Liver (tissue), 9 donors: ENCODE data around the gene PRMT7. TPM values are rescaled to one million over a fixed set of nuclear protein-coding genes. Genes with fewer than 3 reads are reported as not detected.

Experiments used
- DNase-seq: peaks from one replicate; pipeline ENCODE4 v3.0.0-alpha.2; 2017; ENCODE audit warnings: low spot score
- H3K27ac ChIP-seq, 2 donors: one replicate each; pipeline ENCODE4 v1.7.0; 2013; ENCODE audit warnings: inconsistent platforms in 2 of 2, low read length in 2 of 2, control low read depth in 1 of 2, low read depth in 1 of 2, mild to moderate bottlenecking in 1 of 2
- H3K27me3 ChIP-seq, 4 donors: one replicate each; pipeline versions ENCODE4 v1.6.1 to v1.7.0; 2013; ENCODE audit warnings: low read length in 3 of 4, inconsistent platforms in 1 of 4, mild to moderate bottlenecking in 1 of 4, moderate library complexity in 1 of 4; ENCODE audit not compliant: control insufficient read depth in 4 of 4, insufficient read depth in 4 of 4
- H3K36me3 ChIP-seq, 4 donors: one replicate each; pipeline versions ENCODE4 v1.6.1 to v1.7.0; 2013; ENCODE audit warnings: low read length in 3 of 4, mild to moderate bottlenecking in 3 of 4, low read depth in 1 of 4, moderate library complexity in 1 of 4; ENCODE audit not compliant: control insufficient read depth in 4 of 4, insufficient read depth in 3 of 4
- H3K4me1 ChIP-seq, 4 donors: one replicate each; pipeline versions ENCODE4 v1.6.1 to v1.7.0; 2013; ENCODE audit warnings: low read length in 3 of 4, mild to moderate bottlenecking in 3 of 4, moderate library complexity in 1 of 4; ENCODE audit not compliant: control insufficient read depth in 4 of 4, insufficient read depth in 4 of 4
- H3K4me3 ChIP-seq, 3 donors: one replicate each; pipeline versions ENCODE4 v1.6.1 to v1.7.0; 2013; ENCODE audit warnings: low read length in 3 of 3, control low read depth in 1 of 3, low read depth in 1 of 3, mild to moderate bottlenecking in 1 of 3
- H3K9ac ChIP-seq, 2 donors: one replicate each; pipeline ENCODE4 v1.7.0; 2013; ENCODE audit warnings: low read length in 2 of 2, mild to moderate bottlenecking in 2 of 2, moderate library complexity in 2 of 2, control low read depth in 1 of 2, low read depth in 1 of 2
- H3K9me3 ChIP-seq, 4 donors: one replicate each; pipeline versions ENCODE4 v1.6.1 to v1.7.0; 2013; ENCODE audit warnings: low read length in 3 of 4; ENCODE audit not compliant: control insufficient read depth in 4 of 4
- EGR1 ChIP-seq, 2 donors: IDR thresholded peaks; 2 replicates each; pipeline ENCODE4 v1.6.1; 2016 to 2018; ENCODE audit warnings: antibody characterized with exemption in 2 of 2, low read depth in 2 of 2
- FOXA1 ChIP-seq: IDR thresholded peaks from 2 replicates; pipeline ENCODE4 v1.6.1; 2016; ENCODE audit warnings: antibody characterized with exemption
- FOXA2 ChIP-seq: IDR thresholded peaks from 2 replicates; pipeline ENCODE4 v1.6.1; 2016; ENCODE audit warnings: antibody characterized with exemption
- GABPA ChIP-seq, 2 donors: IDR thresholded peaks in 1 of 2; conservative IDR thresholded peaks in 1 of 2; 2 replicates each; pipeline ENCODE4 v1.6.1; 2016; ENCODE audit warnings: antibody characterized with exemption in 2 of 2, mild to moderate bottlenecking in 1 of 2, moderate library complexity in 1 of 2
- HNF4A ChIP-seq, 2 donors: conservative IDR thresholded peaks; 2 replicates each; pipeline ENCODE4 v1.6.1; 2016; ENCODE audit warnings: antibody characterized with exemption in 2 of 2, mild to moderate bottlenecking in 2 of 2
- HNF4G ChIP-seq: IDR thresholded peaks from 2 replicates; pipeline ENCODE4 v1.6.1; 2016; ENCODE audit warnings: antibody characterized with exemption
- JUND ChIP-seq, 2 donors: IDR thresholded peaks; 2 replicates each; pipeline ENCODE4 v1.6.1; 2016; ENCODE audit warnings: antibody characterized with exemption in 2 of 2
- NR2F2 ChIP-seq: IDR thresholded peaks from 2 replicates; pipeline ENCODE4 v1.6.1; 2016; ENCODE audit warnings: antibody characterized with exemption
- RAD21 ChIP-seq, 2 donors: IDR thresholded peaks; 2 replicates each; pipeline ENCODE4 v1.6.1; 2016; ENCODE audit warnings: antibody characterized with exemption in 2 of 2, mild to moderate bottlenecking in 2 of 2
- RXRA ChIP-seq, 2 donors: IDR thresholded peaks; 2 replicates each; pipeline ENCODE4 v1.6.1; 2017 to 2018; ENCODE audit warnings: antibody characterized with exemption in 2 of 2, mild to moderate bottlenecking in 1 of 2
- SP1 ChIP-seq: IDR thresholded peaks from 2 replicates; pipeline ENCODE4 v1.6.1; 2018; ENCODE audit warnings: antibody characterized with exemption, mild to moderate bottlenecking
- TAF1 ChIP-seq: conservative IDR thresholded peaks from 2 replicates; pipeline ENCODE4 v1.6.1; 2016; ENCODE audit warnings: antibody characterized with exemption, mild to moderate bottlenecking
- YY1 ChIP-seq: IDR thresholded peaks from 2 replicates; pipeline ENCODE4 v1.6.1; 2016; ENCODE audit warnings: antibody characterized with exemption, mild to moderate bottlenecking
- whole genome bisulfite sequencing: extraction: QIAGEN DNeasy Blood & Tissue Kit; methylation state at CpG from one replicate; pipeline ENCODE4 v1.1.7; 2013; 5-methylcytosine and 5-hydroxymethylcytosine counted together
- polyA plus RNA-seq, 2 donors: library from polyadenylated mRNA; stranded (reverse) in 1 of 2; unstranded in 1 of 2; fragments of 200-250 nt in 1 of 2; fragments of >200 nt in 1 of 2; fragmentation: Nextera tagmentation in 1 of 2; extraction: Ambion mirVana in 1 of 2; gene quantifications; one replicate each; pipeline versions ENCODE4 v1.2.1 to v1.2.3, GENCODE V29; 2013 to 2015
- total RNA-seq, 2 donors: library from RNA; depleted of rRNA; stranded (reverse); fragments of >200 nt; gene quantifications; one replicate each; pipeline ENCODE4 v1.2.3, GENCODE V29; 2014
- TF ChIP-seq, protein P1 (sequence below): IDR thresholded peaks from 2 replicates; pipeline ENCODE4 v1.6.1; 2016; ENCODE audit warnings: antibody characterized with exemption
- TF ChIP-seq, protein P2 (sequence below): IDR thresholded peaks from 2 replicates; pipeline ENCODE4 v1.6.1; 2016; ENCODE audit warnings: antibody characterized with exemption
- TF ChIP-seq, protein P3 (sequence below): IDR thresholded peaks from 2 replicates; pipeline ENCODE4 v1.6.1; 2016; ENCODE audit warnings: antibody characterized with exemption
- TF ChIP-seq, protein P4 (sequence below): IDR thresholded peaks from 2 replicates; pipeline ENCODE4 v1.6.1; 2016; ENCODE audit warnings: antibody characterized with exemption, mild to moderate bottlenecking
- TF ChIP-seq, protein P5 (sequence below): fragments of 150-350 bp; IDR thresholded peaks from 2 replicates; pipeline ENCODE4 v1.5.1; 2017; ENCODE audit warnings: improper control_type of control experiment, low read depth, low read length; ENCODE audit not compliant: missing input control
- donor health status: healthy.
- donor health status: healthy.
- donor health status: healthy.
- donor health status: healthy.
- donor health status: healthy.

PRMT7 gene
- total and polyA plus RNA-seq, 4 donors = 10.7 to 31.5 (median 17.5) TPM

DNA sequence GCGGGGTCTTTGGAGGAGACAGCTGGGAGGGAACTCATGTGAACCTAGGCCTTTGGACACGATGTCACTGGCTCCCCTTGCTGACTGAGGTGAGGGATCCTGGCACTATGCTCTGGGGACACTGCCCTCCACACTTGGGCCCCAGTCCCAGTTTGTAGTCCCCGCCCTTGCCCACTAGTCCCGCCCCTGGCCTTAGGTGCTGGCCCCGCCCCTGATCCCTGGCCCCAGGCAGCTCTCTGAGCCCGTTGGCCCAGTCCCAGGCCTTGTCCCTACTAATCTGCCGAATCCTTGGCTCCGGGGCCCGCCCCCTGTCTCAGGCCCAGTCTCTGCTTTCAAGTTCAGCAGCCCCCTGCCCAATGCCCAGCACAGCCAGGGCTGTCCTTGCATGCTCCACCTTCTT lies 76.5 kb downstream of the PRMT7 start:
- TF ChIP-seq SP1 (peak; percentile 75), HNF4A (conservative IDR thresholded peaks at IDR 0.05) (peak; percentile 79 to 85), RXRA (IDR thresholded peaks at IDR 0.05) (peak; percentile 94 to 95), FOXA2 (no peak), FOXA1 (no peak), EGR1 (IDR thresholded peaks at IDR 0.05; ENCODE audit: low read depth in 2 of 2) (peak in 1 of 2 donors; percentile 28)
- TF ChIP-seq, protein P1, sequence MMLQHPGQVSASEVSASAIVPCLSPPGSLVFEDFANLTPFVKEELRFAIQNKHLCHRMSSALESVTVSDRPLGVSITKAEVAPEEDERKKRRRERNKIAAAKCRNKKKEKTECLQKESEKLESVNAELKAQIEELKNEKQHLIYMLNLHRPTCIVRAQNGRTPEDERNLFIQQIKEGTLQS = no peak
- no peaks in the 10 kb centered on the region for H3K27me3 ChIP-seq
- H3K27ac ChIP-seq = peak overlapping the region; percentile 72 to 87
- no peaks in the 10 kb centered on the region for H3K36me3 ChIP-seq
- no peaks in the 10 kb centered on the region for H3K9me3 ChIP-seq
- H3K4me1 ChIP-seq = peaks cover 19 to 49% (median 37%) of the 10 kb centered on the region in 4 donors
- H3K9ac ChIP-seq = no peak overlapping the region
- WGBS = 38% methylated on average over 9 of the region's 9 CpGs
- H3K4me3 ChIP-seq = no peak overlapping the region
- DNase-seq = no peak

DNA sequence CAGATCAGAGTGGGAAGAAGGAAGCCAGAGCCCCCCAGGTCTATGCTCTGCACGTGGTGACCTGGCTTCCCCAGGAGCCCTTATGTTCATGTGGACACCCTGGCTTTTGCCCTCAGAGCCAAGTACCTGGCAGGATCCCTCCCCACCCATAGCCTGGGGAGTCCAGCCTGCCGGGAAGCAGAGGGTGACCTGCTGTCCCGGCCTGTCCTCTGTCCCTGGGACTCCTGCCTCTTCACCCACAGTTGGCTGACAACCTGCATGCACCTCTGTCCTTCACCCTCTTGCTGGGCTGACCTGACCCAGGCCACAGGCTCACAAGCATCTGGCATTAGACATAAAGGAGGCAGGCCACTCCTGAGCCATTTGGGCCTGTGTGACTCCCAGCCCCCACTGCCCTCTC lies 77.3 kb downstream of the PRMT7 start:
- 33% methylated on average over 3 of the region's 3 CpGs for WGBS
- Histone ChIP-seq H3K9ac (no peak overlapping the region), H3K4me1 (peaks cover 19 to 49% (median 37%) of the 10 kb centered on the region in 4 donors), H3K4me3 (no peak overlapping the region), H3K9me3 (no peaks in the 10 kb centered on the region), H3K36me3 (no peaks in the 10 kb centered on the region), H3K27ac (peak overlapping the region; percentile 72 to 87), H3K27me3 (no peaks in the 10 kb centered on the region)
- TF ChIP-seq, protein P2, sequence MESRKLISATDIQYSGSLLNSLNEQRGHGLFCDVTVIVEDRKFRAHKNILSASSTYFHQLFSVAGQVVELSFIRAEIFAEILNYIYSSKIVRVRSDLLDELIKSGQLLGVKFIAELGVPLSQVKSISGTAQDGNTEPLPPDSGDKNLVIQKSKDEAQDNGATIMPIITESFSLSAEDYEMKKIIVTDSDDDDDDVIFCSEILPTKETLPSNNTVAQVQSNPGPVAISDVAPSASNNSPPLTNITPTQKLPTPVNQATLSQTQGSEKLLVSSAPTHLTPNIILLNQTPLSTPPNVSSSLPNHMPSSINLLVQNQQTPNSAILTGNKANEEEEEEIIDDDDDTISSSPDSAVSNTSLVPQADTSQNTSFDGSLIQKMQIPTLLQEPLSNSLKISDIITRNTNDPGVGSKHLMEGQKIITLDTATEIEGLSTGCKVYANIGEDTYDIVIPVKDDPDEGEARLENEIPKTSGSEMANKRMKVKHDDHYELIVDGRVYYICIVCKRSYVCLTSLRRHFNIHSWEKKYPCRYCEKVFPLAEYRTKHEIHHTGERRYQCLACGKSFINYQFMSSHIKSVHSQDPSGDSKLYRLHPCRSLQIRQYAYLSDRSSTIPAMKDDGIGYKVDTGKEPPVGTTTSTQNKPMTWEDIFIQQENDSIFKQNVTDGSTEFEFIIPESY = peak; percentile 85
- peak; percentile 95 for TF ChIP-seq SP1
- peak; percentile 95 to 97 for TF ChIP-seq HNF4A (conservative IDR thresholded peaks at IDR 0.05)
- no peak for TF ChIP-seq TAF1
- peak; percentile 25 for TF ChIP-seq FOXA2
- TF ChIP-seq GABPA (IDR thresholded peaks at IDR 0.05 in 1 of 2, conservative IDR thresholded peaks at IDR 0.05 in 1 of 2) = peak in 1 of 2 donors; percentile 61
- peak; percentile 99 to 100 for TF ChIP-seq RXRA (IDR thresholded peaks at IDR 0.05)
- TF ChIP-seq, protein P3, sequence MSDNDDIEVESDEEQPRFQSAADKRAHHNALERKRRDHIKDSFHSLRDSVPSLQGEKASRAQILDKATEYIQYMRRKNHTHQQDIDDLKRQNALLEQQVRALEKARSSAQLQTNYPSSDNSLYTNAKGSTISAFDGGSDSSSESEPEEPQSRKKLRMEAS = peak; percentile 96
- TF ChIP-seq, protein P4, sequence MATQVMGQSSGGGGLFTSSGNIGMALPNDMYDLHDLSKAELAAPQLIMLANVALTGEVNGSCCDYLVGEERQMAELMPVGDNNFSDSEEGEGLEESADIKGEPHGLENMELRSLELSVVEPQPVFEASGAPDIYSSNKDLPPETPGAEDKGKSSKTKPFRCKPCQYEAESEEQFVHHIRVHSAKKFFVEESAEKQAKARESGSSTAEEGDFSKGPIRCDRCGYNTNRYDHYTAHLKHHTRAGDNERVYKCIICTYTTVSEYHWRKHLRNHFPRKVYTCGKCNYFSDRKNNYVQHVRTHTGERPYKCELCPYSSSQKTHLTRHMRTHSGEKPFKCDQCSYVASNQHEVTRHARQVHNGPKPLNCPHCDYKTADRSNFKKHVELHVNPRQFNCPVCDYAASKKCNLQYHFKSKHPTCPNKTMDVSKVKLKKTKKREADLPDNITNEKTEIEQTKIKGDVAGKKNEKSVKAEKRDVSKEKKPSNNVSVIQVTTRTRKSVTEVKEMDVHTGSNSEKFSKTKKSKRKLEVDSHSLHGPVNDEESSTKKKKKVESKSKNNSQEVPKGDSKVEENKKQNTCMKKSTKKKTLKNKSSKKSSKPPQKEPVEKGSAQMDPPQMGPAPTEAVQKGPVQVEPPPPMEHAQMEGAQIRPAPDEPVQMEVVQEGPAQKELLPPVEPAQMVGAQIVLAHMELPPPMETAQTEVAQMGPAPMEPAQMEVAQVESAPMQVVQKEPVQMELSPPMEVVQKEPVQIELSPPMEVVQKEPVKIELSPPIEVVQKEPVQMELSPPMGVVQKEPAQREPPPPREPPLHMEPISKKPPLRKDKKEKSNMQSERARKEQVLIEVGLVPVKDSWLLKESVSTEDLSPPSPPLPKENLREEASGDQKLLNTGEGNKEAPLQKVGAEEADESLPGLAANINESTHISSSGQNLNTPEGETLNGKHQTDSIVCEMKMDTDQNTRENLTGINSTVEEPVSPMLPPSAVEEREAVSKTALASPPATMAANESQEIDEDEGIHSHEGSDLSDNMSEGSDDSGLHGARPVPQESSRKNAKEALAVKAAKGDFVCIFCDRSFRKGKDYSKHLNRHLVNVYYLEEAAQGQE = peak; percentile 73
- TF ChIP-seq NR2F2 = peak; percentile 81
- peak; percentile 74 for TF ChIP-seq HNF4G
- TF ChIP-seq EGR1 (IDR thresholded peaks at IDR 0.05; ENCODE audit: low read depth in 2 of 2) = peak in 1 of 2 donors; percentile 75
- TF ChIP-seq, protein P1 = peak; percentile 45
- TF ChIP-seq FOXA1 = peak; percentile 63
- TF ChIP-seq, protein P5, sequence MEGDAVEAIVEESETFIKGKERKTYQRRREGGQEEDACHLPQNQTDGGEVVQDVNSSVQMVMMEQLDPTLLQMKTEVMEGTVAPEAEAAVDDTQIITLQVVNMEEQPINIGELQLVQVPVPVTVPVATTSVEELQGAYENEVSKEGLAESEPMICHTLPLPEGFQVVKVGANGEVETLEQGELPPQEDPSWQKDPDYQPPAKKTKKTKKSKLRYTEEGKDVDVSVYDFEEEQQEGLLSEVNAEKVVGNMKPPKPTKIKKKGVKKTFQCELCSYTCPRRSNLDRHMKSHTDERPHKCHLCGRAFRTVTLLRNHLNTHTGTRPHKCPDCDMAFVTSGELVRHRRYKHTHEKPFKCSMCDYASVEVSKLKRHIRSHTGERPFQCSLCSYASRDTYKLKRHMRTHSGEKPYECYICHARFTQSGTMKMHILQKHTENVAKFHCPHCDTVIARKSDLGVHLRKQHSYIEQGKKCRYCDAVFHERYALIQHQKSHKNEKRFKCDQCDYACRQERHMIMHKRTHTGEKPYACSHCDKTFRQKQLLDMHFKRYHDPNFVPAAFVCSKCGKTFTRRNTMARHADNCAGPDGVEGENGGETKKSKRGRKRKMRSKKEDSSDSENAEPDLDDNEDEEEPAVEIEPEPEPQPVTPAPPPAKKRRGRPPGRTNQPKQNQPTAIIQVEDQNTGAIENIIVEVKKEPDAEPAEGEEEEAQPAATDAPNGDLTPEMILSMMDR = no peak
- TF ChIP-seq JUND (IDR thresholded peaks at IDR 0.05) = peak; percentile 68 to 84
- TF ChIP-seq YY1 = peak; percentile 49
- TF ChIP-seq RAD21 (IDR thresholded peaks at IDR 0.05) = peak in 1 of 2 donors; percentile 44
- no peak for DNase-seq
